PC-9 (cell line): Measurements from ENCODE around the gene SLC6A6.

ENCODE experiments used
- EZH2 ChIP-seq: fragments of 200-600 bp; sonication (generic); IDR thresholded peaks from 2 replicates; pipeline ENCODE4 v1.8.0; 2017; ENCODE audit warnings: antibody characterized with exemption, low read depth
- TF ChIP-seq, protein P1 (sequence below): fragments of 200-600 bp; sonication (generic); conservative IDR thresholded peaks from 2 replicates; pipeline ENCODE4 v1.6.1; 2017; ENCODE audit warnings: mixed run types, antibody characterized with exemption, mild to moderate bottlenecking, moderate library complexity

GRCh38 chr3:14455571-14456317, 53.3 kb downstream of the SLC6A6 start:
- TF ChIP-seq, protein P1, sequence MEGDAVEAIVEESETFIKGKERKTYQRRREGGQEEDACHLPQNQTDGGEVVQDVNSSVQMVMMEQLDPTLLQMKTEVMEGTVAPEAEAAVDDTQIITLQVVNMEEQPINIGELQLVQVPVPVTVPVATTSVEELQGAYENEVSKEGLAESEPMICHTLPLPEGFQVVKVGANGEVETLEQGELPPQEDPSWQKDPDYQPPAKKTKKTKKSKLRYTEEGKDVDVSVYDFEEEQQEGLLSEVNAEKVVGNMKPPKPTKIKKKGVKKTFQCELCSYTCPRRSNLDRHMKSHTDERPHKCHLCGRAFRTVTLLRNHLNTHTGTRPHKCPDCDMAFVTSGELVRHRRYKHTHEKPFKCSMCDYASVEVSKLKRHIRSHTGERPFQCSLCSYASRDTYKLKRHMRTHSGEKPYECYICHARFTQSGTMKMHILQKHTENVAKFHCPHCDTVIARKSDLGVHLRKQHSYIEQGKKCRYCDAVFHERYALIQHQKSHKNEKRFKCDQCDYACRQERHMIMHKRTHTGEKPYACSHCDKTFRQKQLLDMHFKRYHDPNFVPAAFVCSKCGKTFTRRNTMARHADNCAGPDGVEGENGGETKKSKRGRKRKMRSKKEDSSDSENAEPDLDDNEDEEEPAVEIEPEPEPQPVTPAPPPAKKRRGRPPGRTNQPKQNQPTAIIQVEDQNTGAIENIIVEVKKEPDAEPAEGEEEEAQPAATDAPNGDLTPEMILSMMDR, result no peak
- no peak for TF ChIP-seq EZH2
